GM19463 (cell line): Measurements from ENCODE around the gene MAPK11.

Source experiments
- ATAC-seq: cut with Tn5 transposase; IDR thresholded peaks from one replicate; pipeline ENCODE4 v1.9.1; 2021; ENCODE audit warnings: mild to moderate bottlenecking, moderate library complexity; ENCODE audit not compliant: unreplicated experiment

Gene MAPK11

GRCh38 chr22:50262973-50263617 lies 7.1 kb downstream of the MAPK11 start:
- no peak for ATAC-seq

GRCh38 chr22:50262460-50262911 lies 7.7 kb downstream of the MAPK11 start:
- ATAC-seq = no peak

DNA sequence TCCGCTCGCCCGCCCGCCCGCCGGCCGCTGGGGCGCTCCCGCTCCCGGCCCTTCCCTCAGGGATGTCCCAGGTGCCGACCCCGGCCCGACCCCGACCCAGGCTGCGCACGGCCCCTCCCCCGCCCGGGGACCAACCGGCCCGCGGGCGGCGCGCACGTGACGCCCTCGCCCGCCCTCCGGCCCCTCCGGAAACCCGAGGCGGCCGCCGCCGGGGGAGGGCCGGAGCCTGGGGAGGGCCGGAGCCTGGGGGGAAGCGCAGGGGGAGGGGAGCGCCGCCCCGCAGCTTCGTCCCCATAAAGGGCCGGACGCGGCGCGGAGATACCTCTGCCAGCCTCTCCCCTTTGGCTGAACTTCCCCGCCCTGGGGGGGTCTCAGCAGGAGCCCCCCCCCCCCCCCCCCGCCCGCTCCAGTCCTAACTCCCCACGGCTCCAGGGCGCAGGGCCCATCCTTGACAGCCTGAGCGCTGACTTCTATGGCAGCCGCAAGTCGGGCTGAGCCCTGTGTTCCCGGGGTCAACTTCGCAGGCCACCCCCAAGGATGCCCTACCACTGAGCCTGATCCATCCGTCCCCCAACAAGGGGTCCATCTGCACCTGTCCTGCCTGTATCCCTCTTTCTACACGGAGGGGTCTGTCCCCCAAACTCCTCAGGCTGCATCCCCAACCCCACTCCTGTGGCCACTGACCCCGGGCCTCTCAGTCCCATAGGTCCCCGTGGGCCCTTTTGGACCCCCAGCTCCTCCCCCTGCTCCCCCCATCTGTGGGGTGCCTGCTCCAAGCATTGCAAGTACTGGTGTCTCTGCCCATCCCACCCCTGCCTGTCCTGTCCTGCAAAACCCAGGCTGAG lies 8.3 kb downstream of the MAPK11 start, which contains the start of gene MAPK12:
MAPK12 (minus strand) TSS at position 69 of the 845 bp plus-strand sequence. CDS start 174 bp downstream, outside the sequence.
- peak; percentile 54 for ATAC-seq

DNA sequence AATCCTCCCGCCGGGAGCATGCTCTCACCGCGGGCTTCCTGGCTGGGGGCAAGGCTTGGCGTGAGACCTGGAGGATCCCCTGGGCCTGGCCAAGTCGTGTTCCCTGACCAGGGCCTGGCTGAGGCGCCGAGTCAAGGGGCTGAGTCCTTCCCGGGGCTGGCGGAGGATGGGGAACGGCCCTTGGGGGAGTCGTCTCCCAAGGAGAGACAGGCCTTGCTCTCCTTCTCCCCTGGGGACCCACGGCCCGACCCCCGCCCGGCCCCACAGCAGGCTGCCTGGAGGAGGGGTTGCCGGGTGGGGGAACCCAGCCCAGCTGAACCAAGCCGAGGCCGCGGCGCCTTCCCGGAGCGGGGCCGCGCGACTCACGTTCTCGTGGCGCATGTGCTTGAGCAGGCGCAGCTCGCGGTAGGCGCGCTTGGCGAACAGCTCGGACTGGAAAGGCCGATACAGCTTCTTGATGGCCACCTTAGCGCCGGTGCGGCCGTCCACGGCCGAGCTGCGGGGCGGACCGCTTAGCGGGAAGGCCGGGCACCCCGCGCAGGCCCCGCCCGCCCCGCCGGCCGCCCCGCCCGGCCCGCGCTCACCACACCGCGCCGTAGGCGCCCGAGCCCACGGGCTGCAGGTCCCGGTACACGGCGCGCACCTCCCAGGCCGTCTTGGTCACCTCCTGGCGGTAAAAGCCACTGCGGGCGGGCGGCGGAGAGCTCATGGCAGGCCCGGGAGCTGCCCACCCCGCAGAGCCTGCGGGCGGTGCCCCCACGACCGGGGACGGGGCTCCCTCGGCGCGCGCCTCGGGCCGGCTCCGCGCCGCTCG lies 9.2 kb downstream of the MAPK11 start:
- peak; percentile 28 for ATAC-seq

DNA sequence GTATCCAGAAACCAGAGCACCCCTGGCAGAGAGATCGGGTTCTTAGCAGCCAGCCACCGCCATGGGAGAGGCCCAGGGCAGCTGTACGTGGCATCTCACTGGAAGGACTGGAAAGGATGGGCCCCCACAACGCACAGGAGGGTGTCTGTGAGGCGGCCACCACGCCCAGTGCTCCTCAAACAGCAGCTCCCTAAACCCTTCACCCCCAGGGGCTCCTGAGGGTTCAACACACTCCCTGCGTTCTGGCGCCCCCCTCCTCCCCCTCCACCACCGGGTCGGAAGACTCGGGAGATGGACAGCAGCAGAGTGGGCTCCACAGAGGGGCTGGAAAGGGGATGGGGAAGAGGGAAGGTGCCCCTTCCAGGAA lies 9.8 kb downstream of the MAPK11 start:
- ATAC-seq = no peak

DNA sequence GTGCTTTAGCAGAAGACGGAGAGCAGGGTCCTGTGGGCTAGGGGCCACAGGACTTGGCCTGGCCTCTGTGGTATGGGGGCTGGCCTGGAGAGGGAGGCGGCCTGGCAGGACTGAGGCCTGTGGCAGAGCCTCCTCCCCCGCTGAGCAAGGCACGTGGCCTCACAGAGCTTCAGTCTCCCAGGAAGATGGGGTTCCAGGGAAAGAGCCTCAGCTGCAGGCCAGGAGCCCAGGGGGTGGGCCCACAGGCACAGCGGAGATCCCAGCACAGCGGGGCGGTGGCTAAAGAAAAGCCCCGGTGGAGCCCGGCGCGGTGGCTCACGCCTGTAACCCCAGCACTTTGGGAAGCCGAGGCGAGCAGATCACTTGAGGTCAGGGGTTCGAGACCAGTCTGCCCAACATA lies 10.9 kb downstream of the MAPK11 start:
- no peak for ATAC-seq

DNA sequence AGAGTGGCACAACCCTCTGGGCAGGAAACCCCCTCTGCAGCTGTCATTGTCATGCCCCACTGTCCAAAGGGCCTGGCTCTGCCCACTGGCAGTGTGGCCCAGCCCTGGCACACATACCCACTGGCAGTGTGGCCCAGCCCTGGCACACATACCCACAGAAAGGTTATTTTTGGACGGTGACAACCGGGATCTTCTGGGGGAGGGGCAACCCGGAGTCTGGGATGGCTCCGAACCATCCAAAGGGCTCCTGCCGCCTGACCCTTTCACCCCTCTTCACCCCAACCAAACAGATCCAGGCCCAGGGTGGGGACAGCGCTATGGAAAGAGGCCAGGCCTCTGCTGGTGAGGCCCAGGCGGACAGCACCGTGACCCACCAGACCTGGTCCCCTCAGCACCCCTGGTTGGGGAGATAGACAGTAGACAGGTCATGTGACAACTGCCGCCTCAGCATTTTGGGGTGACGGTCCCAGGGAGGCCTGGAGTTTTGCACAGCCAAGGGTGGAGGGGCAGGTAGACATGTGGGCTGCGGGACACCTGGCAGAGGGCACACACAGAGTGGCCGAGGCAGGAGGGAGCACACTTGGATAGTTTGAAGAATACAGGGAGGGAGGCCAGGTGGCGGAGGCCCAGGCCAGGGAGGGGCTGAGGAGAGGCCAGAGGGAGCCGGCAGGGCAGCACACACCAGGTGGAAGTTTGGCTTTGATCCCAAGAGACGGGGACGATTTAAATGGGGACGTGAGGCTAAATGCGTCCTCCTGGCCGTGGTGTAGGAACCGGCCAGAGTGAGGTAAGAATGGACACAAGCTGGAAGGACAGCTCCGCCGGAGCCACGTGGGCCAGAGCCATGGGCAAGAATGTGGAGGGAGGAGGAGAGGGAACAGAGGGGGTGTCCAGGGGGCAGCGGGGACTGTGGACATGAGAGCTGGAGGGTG lies 11.6 kb downstream of the MAPK11 start:
- no peak for ATAC-seq

DNA sequence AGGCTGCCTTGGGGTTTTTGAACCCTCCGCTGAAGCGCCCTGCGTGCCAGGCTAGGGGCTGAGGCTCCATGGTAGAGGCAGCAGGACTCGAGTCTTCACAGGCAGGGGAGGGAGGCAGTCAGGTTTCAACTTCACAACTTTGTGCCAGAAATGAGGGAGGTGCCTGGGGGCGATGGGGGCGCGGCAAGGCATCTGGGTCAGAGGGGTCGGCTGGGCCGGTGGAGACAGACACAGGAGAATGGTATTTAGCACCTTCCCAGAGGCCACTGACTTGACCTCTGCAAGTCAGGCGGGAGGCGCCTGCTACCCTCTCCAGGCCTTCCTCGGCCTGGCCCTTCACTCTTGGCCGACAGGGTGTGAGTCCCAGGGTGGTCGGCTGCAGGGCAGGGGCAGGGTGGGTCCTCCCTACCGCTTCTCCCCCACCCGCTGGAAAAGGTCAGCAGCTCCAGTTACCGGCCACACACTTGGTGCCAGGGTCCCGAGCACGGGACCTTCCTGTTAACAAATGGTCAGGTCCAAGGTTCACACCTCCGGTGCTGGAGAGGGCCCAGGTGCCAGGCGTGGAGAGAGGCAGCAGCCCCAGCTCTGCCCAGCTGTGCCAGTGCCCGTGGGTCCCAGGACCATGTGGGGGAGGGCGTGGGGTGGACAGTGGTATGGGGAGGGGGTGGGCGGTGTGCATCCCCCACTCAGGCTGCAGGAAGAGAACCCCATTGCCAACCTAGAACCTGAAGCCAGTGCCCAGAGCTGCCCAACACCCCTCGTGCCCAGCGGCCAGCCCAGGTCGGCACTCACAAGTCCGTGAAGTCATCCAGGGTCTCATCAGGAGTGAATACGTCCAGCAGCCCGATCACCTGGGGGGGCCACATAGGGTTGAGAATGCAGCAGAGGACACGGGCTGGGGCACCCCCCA lies 12.5 kb downstream of the MAPK11 start:
- ATAC-seq = no peak

DNA sequence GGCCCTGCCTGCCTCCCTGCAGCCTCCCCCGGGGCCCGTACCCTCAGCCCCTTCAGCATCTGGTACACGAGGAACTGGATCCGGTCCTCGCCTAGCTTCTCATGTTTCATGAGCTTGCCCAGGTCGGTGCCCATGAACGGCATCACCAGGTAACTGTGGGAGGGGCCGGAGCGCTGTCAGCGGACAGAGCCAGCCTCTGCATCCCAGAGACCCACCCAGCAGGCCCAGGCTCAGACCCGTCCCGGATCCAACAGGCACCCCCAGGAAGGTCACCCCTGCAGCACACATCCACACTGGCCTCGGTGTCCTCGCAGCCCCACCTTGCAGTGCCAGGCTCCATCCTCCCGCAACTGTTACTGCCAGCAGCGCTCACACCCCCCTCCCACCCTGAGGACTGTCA lies 13.1 kb downstream of the MAPK11 start:
- no peak for ATAC-seq

- ATAC-seq = no peak
Measured at GRCh38 chr22:50256258-50256862, 13.8 kb downstream of the MAPK11 start.

DNA sequence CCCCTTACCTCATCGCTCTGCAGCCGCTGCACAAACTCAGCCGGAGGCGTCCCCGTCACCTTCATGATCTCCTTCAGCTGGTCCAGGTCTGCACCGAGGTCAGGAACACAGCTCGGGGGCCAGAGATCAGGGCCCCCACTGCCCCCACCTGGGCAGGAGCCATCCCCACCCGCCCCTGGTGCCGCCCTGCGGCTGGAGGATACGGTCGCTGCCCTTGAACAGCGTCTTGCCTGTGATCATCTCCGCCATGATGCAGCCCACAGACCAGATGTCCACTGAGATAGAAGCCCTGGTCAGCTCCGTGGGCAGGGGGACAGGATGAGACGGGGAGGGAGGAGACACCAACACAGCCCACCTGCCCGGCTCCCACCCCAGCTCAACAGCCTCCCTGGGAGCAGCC lies 14.6 kb downstream of the MAPK11 start:
- no peak for ATAC-seq

DNA sequence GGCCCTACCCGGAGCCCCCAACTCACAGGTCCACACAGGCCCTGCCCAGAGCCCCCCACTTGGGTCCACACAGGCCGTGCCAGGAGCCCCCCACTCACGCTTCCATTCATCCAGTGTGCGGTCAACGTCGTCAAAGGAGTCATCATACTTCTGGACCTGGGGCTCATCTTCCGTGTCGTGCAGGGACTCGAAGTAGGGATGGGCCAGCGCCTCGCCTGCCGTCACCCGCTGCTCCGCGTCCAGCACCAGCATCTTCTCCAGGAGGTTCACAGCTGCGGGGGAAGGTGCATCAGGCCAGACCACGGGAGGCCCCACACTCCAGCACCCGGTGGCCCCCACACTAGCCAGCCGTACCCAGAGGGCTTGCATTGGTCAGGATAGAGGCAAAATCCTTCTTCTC lies 15.1 kb downstream of the MAPK11 start:
- no peak for ATAC-seq

DNA sequence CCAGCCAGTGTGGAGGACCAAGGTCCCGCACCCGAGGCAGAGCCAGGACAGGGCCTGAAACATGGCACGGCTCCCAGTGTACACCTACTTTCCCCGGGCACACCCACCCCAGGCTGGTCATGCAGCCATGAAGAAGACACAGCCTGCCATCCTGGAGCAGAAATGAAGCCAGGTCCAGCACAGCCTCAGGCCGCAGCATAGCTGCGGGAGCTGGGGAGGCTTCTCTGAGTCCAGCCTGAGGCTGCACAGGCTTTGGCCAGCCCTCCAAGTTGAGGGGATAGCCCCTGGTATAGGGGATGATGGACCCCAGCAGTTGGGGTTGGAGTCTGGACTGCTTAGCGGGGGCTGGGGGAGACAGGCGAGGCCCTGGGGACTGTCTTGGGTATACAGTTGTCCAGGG lies 16.2 kb downstream of the MAPK11 start:
- ATAC-seq = no peak

GRCh38 chr22:50253046-50253915 lies 16.9 kb downstream of the MAPK11 start:
- ATAC-seq = no peak

- no peak for ATAC-seq
Measured at GRCh38 chr22:50252082-50253045, 17.8 kb downstream of the MAPK11 start.

DNA sequence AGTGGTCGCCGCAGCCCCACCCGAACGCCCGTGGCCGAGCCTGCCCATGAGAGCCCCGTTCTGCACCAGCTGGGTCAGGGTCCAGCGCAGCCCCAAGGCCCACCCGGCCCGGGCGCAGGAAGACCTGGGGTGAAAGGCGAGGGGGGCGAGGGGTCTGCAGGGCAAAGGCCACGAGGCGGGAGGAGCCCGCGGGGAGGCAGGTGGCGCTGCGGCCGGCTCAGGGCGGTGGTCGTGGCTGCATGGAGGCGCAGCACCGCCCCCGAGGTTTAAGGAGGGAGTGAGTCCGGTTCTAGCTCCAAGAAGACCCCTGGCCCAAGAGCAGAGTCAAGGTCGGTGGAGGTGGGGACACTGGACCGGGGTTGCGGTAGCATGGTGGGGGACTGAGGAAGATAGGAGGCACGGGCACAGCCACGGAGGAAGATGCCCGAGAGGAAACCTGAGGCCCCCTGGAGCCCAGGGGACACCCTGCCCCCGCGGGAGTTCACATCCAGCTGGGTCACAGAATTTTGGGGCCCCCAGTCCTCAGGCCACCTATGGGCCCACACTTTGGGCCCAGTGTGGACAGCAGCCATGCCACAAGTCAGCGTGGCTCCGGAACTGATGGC lies 18.6 kb downstream of the MAPK11 start:
- ATAC-seq = no peak
